Right lobe of liver (tissue), 6 donors: ENCODE measurements around the gene CX3CL1. TPM values are rescaled to one million over a fixed set of nuclear protein-coding genes. Genes with fewer than 3 reads are reported as not detected.
A peak's percentile ranks its signal among the peaks of the same experiment; 100 is the strongest.

Source experiments
- ATAC-seq, 4 donors: fragments of 200-7000 bp; cut with Tn5 transposase; one replicate each; pipeline ENCODE4 v1.9.1; 2020; ENCODE audit warnings: mild to moderate bottlenecking in 4 of 4, moderate library complexity in 4 of 4
- DNase-seq, 3 donors: peaks; one replicate each; pipeline ENCODE4 v3.0.0-alpha.2; 2020
- H3K27ac ChIP-seq, 3 donors: fragments of 200-600 bp; one replicate each; pipeline ENCODE4 v1.8.0; 2022
- H3K27me3 ChIP-seq, 2 donors: fragments of 200-600 bp; one replicate each; pipeline ENCODE4 v1.8.0; 2022
- H3K36me3 ChIP-seq, 4 donors: fragments of 200-600 bp; sonication (generic) in 1 of 4; one replicate each; pipeline versions ENCODE4 v1.5.1 to v1.8.0; 2017 to 2022; ENCODE audit warnings: control low read depth in 1 of 4
- H3K4me1 ChIP-seq, 4 donors: fragments of 200-600 bp; sonication (generic) in 1 of 4; one replicate each; pipeline versions ENCODE4 v1.5.1 to v1.8.0; 2017 to 2022; ENCODE audit warnings: control low read depth in 1 of 4
- H3K4me3 ChIP-seq, 3 donors: fragments of 200-600 bp; one replicate each; pipeline ENCODE4 v1.8.0; 2022
- H3K9me3 ChIP-seq, 4 donors: fragments of 200-600 bp; sonication (generic) in 1 of 4; one replicate each; pipeline versions ENCODE4 v1.5.1 to v1.8.0; 2017 to 2022; ENCODE audit warnings: control low read depth in 1 of 4
- POLR2A ChIP-seq: fragments of 450-650 bp; IDR thresholded peaks from one replicate; pipeline ENCODE4 v1.6.1; 2017; ENCODE audit warnings: antibody characterized with exemption, mild to moderate bottlenecking
- WGBS: methylation state at CpG from one replicate; pipeline ENCODE4 v1.1.6; 2018; ENCODE audit warnings: low coverage, low lambda C conversion rate; ENCODE audit not compliant: insufficient coverage; ENCODE audit errors: missing lambda C conversion rate; 5-methylcytosine and 5-hydroxymethylcytosine counted together
- intact Hi-C, 2 donors: fragments of 100-400 bp; cut with DNase I; formaldehyde crosslinking; loops; one replicate each; pipeline versions ENCODE4 v1.11.2 to v1.14.1; 2022
- total RNA-seq, 6 experiments: library from RNA; depleted of rRNA in 2 of 6; stranded (reverse); fragments of >200 nt in 2 of 6; fragmentation: NEBNext Ultra II Directional in 3 of 6; extraction: Animal tissue kit (Norgen Biotek cat#: 25700) in 3 of 6; gene quantifications; one replicate each; pipeline versions ENCODE4 v1.1.0 to v1.2.4, GENCODE V29; 2016 to 2023
- TF ChIP-seq, protein P1 (sequence below), 4 donors: fragments of 200-600 bp in 3 of 4; fragments of 450-650 bp in 1 of 4; IDR thresholded peaks; one replicate each; pipeline versions ENCODE4 v1.5.1 to v1.8.0; 2016 to 2022; ENCODE audit warnings: antibody characterized with exemption in 4 of 4, mild to moderate bottlenecking in 2 of 4
- donor health status: DM: no; HTN: yes; CAD: no.
- donor health status: DM: no; HTN: no; CAD: no.
- donor health status: DM: no; HTN: no; CAD: no.
- donor health status: DM: no; HTN: yes; CAD: no.
- donor health status: DM: no; HTN: yes; CAD: no.

Gene CX3CL1
- total RNA-seq, 6 experiments from 2014 or later, result 3.3 to 20.5 (median 9.8) TPM

- 100% methylated on average over 3 of the region's 3 CpGs for WGBS
- no peak for TF ChIP-seq POLR2A
- TF ChIP-seq, protein P1, sequence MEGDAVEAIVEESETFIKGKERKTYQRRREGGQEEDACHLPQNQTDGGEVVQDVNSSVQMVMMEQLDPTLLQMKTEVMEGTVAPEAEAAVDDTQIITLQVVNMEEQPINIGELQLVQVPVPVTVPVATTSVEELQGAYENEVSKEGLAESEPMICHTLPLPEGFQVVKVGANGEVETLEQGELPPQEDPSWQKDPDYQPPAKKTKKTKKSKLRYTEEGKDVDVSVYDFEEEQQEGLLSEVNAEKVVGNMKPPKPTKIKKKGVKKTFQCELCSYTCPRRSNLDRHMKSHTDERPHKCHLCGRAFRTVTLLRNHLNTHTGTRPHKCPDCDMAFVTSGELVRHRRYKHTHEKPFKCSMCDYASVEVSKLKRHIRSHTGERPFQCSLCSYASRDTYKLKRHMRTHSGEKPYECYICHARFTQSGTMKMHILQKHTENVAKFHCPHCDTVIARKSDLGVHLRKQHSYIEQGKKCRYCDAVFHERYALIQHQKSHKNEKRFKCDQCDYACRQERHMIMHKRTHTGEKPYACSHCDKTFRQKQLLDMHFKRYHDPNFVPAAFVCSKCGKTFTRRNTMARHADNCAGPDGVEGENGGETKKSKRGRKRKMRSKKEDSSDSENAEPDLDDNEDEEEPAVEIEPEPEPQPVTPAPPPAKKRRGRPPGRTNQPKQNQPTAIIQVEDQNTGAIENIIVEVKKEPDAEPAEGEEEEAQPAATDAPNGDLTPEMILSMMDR (IDR thresholded peaks at IDR 0.05), result no peak
- intact Hi-C loops, result loop anchor here in 1 of 2 donors (10.0 kb wide), 1 partner anchor 72 kb away; no protein-coding TSS in a partner anchor
- Histone ChIP-seq H3K27ac (no peak overlapping the region), H3K4me3 (no peak overlapping the region), H3K4me1 (peaks cover 0 to 36% (median 8%) of the 10 kb centered on the region in 4 donors), H3K36me3 (peaks cover 0 to under 1% (median 0%) of the 10 kb centered on the region in 4 donors), H3K9me3 (no peaks in the 10 kb centered on the region), H3K27me3 (no peaks in the 10 kb centered on the region)
- ATAC-seq (no peak), DNase-seq (no peak)
Observed at GRCh38 chr16:57376313-57376818, 4.1 kb downstream of the CX3CL1 start.

GRCh38 chr16:57377080-57377841 is 5.0 kb downstream of the CX3CL1 start:
- H3K4me1 ChIP-seq, result peaks cover 0 to 27% (median 6%) of the 10 kb centered on the region in 4 donors
- H3K4me3 ChIP-seq, result no peak overlapping the region
- intact Hi-C loops, result loop anchor here in 1 of 2 donors (10.0 kb wide), 1 partner anchor 72 kb away; no protein-coding TSS in a partner anchor
- no peaks in the 10 kb centered on the region for H3K9me3 ChIP-seq
- ATAC-seq (no peak), DNase-seq (no peak)
- no peak overlapping the region for H3K27ac ChIP-seq
- H3K27me3 ChIP-seq, result no peaks in the 10 kb centered on the region
- WGBS, result 35% methylated on average over 2 of the region's 5 CpGs
- TF ChIP-seq POLR2A, result no peak
- TF ChIP-seq, protein P1 (IDR thresholded peaks at IDR 0.05), result no peak
- H3K36me3 ChIP-seq, result peaks cover 0 to 10% (median under 1%) of the 10 kb centered on the region in 4 donors

- 58% methylated on average over 3 of the region's 10 CpGs for WGBS
- no peaks in the 10 kb centered on the region for H3K9me3 ChIP-seq
- DNase-seq (peak; percentile 77 to 86 (median 84)), ATAC-seq (peak; percentile 60 to 81 (median 70))
- peaks cover 0 to 10% (median under 1%) of the 10 kb centered on the region in 4 donors for H3K36me3 ChIP-seq
- H3K4me3 ChIP-seq, result no peak overlapping the region
- no peak for TF ChIP-seq POLR2A
- TF ChIP-seq, protein P1 (IDR thresholded peaks at IDR 0.05), result no peak
- H3K27me3 ChIP-seq, result no peaks in the 10 kb centered on the region
- intact Hi-C loops, result loop anchor here in 1 of 2 donors (10.0 kb wide), 1 partner anchor 75 kb away; no protein-coding TSS in a partner anchor
- peaks cover 0 to 13% (median 5%) of the 10 kb centered on the region in 4 donors for H3K4me1 ChIP-seq
- H3K27ac ChIP-seq, result peak overlapping the region in 2 of 3 donors; percentile 26 to 59
Observed at GRCh38 chr16:57379579-57379978, 7.3 kb downstream of the CX3CL1 start.

GRCh38 chr16:57380671-57381462 is 8.6 kb downstream of the CX3CL1 start:
- peaks cover 0 to 10% (median under 1%) of the 10 kb centered on the region in 4 donors for H3K36me3 ChIP-seq
- peak in 1 of 3 donors; percentile 63 for DNase-seq
- intact Hi-C loops, result no loop called here
- no peak for ATAC-seq
- TF ChIP-seq POLR2A, result no peak
- TF ChIP-seq, protein P1 (IDR thresholded peaks at IDR 0.05), result no peak
- no peaks in the 10 kb centered on the region for H3K27me3 ChIP-seq
- 57% methylated on average over 4 of the region's 8 CpGs for WGBS
- H3K27ac ChIP-seq, result no peak overlapping the region
- H3K4me3 ChIP-seq, result no peak overlapping the region
- H3K9me3 ChIP-seq, result no peaks in the 10 kb centered on the region
- peaks cover 0 to 12% (median 2%) of the 10 kb centered on the region in 4 donors for H3K4me1 ChIP-seq
